Liver (tissue), 9 donors: ENCODE results near the gene FBXO4. TPM values are rescaled to one million over a fixed set of nuclear protein-coding genes. Genes with fewer than 3 reads are reported as not detected.

Experiments
- DNase-seq: peaks from one replicate; pipeline ENCODE4 v3.0.0-alpha.2; 2017; ENCODE audit warnings: low spot score
- H3K27ac ChIP-seq, 2 donors: one replicate each; pipeline ENCODE4 v1.7.0; 2013; ENCODE audit warnings: inconsistent platforms in 2 of 2, low read length in 2 of 2, control low read depth in 1 of 2, low read depth in 1 of 2, mild to moderate bottlenecking in 1 of 2
- H3K27me3 ChIP-seq, 4 donors: one replicate each; pipeline versions ENCODE4 v1.6.1 to v1.7.0; 2013; ENCODE audit warnings: low read length in 3 of 4, inconsistent platforms in 1 of 4, mild to moderate bottlenecking in 1 of 4, moderate library complexity in 1 of 4; ENCODE audit not compliant: control insufficient read depth in 4 of 4, insufficient read depth in 4 of 4
- H3K36me3 ChIP-seq, 4 donors: one replicate each; pipeline versions ENCODE4 v1.6.1 to v1.7.0; 2013; ENCODE audit warnings: low read length in 3 of 4, mild to moderate bottlenecking in 3 of 4, low read depth in 1 of 4, moderate library complexity in 1 of 4; ENCODE audit not compliant: control insufficient read depth in 4 of 4, insufficient read depth in 3 of 4
- H3K4me1 ChIP-seq, 4 donors: one replicate each; pipeline versions ENCODE4 v1.6.1 to v1.7.0; 2013; ENCODE audit warnings: low read length in 3 of 4, mild to moderate bottlenecking in 3 of 4, moderate library complexity in 1 of 4; ENCODE audit not compliant: control insufficient read depth in 4 of 4, insufficient read depth in 4 of 4
- H3K4me3 ChIP-seq, 3 donors: one replicate each; pipeline versions ENCODE4 v1.6.1 to v1.7.0; 2013; ENCODE audit warnings: low read length in 3 of 3, control low read depth in 1 of 3, low read depth in 1 of 3, mild to moderate bottlenecking in 1 of 3
- H3K9ac ChIP-seq, 2 donors: one replicate each; pipeline ENCODE4 v1.7.0; 2013; ENCODE audit warnings: low read length in 2 of 2, mild to moderate bottlenecking in 2 of 2, moderate library complexity in 2 of 2, control low read depth in 1 of 2, low read depth in 1 of 2
- H3K9me3 ChIP-seq, 4 donors: one replicate each; pipeline versions ENCODE4 v1.6.1 to v1.7.0; 2013; ENCODE audit warnings: low read length in 3 of 4; ENCODE audit not compliant: control insufficient read depth in 4 of 4
- ATF3 ChIP-seq: IDR thresholded peaks from 2 replicates; pipeline ENCODE4 v1.6.1; 2016; ENCODE audit warnings: antibody characterized with exemption
- CTCF ChIP-seq: fragments of 150-350 bp; IDR thresholded peaks from 2 replicates; pipeline ENCODE4 v1.5.1; 2017; ENCODE audit warnings: improper control_type of control experiment, low read depth, low read length; ENCODE audit not compliant: missing input control
- EGR1 ChIP-seq, 2 donors: IDR thresholded peaks; 2 replicates each; pipeline ENCODE4 v1.6.1; 2016 to 2018; ENCODE audit warnings: antibody characterized with exemption in 2 of 2, low read depth in 2 of 2
- FOXA1 ChIP-seq: IDR thresholded peaks from 2 replicates; pipeline ENCODE4 v1.6.1; 2016; ENCODE audit warnings: antibody characterized with exemption
- FOXA2 ChIP-seq: IDR thresholded peaks from 2 replicates; pipeline ENCODE4 v1.6.1; 2016; ENCODE audit warnings: antibody characterized with exemption
- GABPA ChIP-seq, 2 donors: IDR thresholded peaks in 1 of 2; conservative IDR thresholded peaks in 1 of 2; 2 replicates each; pipeline ENCODE4 v1.6.1; 2016; ENCODE audit warnings: antibody characterized with exemption in 2 of 2, mild to moderate bottlenecking in 1 of 2, moderate library complexity in 1 of 2
- JUND ChIP-seq, 2 donors: IDR thresholded peaks; 2 replicates each; pipeline ENCODE4 v1.6.1; 2016; ENCODE audit warnings: antibody characterized with exemption in 2 of 2
- MAX ChIP-seq: IDR thresholded peaks from 2 replicates; pipeline ENCODE4 v1.6.1; 2016; ENCODE audit warnings: antibody characterized with exemption
- NR2F2 ChIP-seq: IDR thresholded peaks from 2 replicates; pipeline ENCODE4 v1.6.1; 2016; ENCODE audit warnings: antibody characterized with exemption
- RAD21 ChIP-seq, 2 donors: IDR thresholded peaks; 2 replicates each; pipeline ENCODE4 v1.6.1; 2016; ENCODE audit warnings: antibody characterized with exemption in 2 of 2, mild to moderate bottlenecking in 2 of 2
- REST ChIP-seq: IDR thresholded peaks from 2 replicates; pipeline ENCODE4 v1.6.1; 2016; ENCODE audit warnings: antibody characterized with exemption, mild to moderate bottlenecking
- RXRA ChIP-seq, 2 donors: IDR thresholded peaks; 2 replicates each; pipeline ENCODE4 v1.6.1; 2017 to 2018; ENCODE audit warnings: antibody characterized with exemption in 2 of 2, mild to moderate bottlenecking in 1 of 2
- TAF1 ChIP-seq: conservative IDR thresholded peaks from 2 replicates; pipeline ENCODE4 v1.6.1; 2016; ENCODE audit warnings: antibody characterized with exemption, mild to moderate bottlenecking
- YY1 ChIP-seq: IDR thresholded peaks from 2 replicates; pipeline ENCODE4 v1.6.1; 2016; ENCODE audit warnings: antibody characterized with exemption, mild to moderate bottlenecking
- ZBTB33 ChIP-seq: IDR thresholded peaks from 2 replicates; pipeline ENCODE4 v1.6.1; 2016; ENCODE audit warnings: antibody characterized with exemption
- WGBS: extraction: QIAGEN DNeasy Blood & Tissue Kit; methylation state at CpG from one replicate; pipeline ENCODE4 v1.1.7; 2013; 5-methylcytosine and 5-hydroxymethylcytosine counted together
- polyA plus RNA-seq, 2 donors: library from polyadenylated mRNA; stranded (reverse) in 1 of 2; unstranded in 1 of 2; fragments of 200-250 nt in 1 of 2; fragments of >200 nt in 1 of 2; fragmentation: Nextera tagmentation in 1 of 2; extraction: Ambion mirVana in 1 of 2; gene quantifications; one replicate each; pipeline versions ENCODE4 v1.2.1 to v1.2.3, GENCODE V29; 2013 to 2015
- total RNA-seq, 2 donors: library from RNA; depleted of rRNA; stranded (reverse); fragments of >200 nt; gene quantifications; one replicate each; pipeline ENCODE4 v1.2.3, GENCODE V29; 2014
- donor health status: healthy.
- donor health status: healthy.
- donor health status: healthy.
- donor health status: healthy.
- donor health status: healthy.

Gene FBXO4
- total and polyA plus RNA-seq, 4 donors = 5.6 to 8.8 (median 7.2) TPM

DNA sequence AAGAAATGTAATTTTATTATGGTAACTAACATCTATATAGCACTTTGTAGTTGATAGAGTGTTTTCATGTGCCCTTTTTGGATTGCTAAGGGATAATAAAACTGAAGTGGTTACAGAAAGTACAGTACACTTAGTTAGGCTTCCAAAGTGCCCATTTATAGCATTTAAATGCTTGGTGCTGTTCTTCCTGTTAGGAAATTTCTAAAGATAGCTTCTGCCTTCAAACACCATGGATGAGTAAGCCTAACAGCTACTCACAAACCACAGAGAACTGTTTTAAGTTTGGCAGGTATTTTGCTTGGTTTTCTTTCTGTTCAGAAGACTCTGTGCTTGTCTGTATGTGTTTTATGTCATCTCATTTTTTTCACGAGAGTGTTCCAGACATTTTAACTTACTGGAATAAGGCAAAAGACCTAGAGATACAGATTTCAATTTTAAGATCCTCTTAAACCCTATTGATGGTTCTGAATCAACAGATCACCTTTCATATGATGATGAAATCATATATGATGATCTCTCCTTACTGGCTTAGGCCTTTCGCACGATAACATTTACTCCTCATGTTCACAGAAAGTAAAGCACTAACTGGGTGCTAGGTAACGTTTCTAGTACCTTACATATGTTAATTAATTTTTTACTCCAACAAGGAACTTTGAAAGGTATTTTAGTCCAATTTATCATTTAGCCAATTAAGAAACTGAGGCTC lies 16.6 kb upstream of the FBXO4 start:
- Histone ChIP-seq H3K36me3 (peaks cover 3 to 51% (median 44%) of the 10 kb centered on the region in 4 donors), H3K27ac (no peak overlapping the region), H3K27me3 (no peaks in the 10 kb centered on the region), H3K4me3 (no peak overlapping the region), H3K4me1 (peaks cover 2 to 18% (median 11%) of the 10 kb centered on the region in 4 donors), H3K9me3 (no peaks in the 10 kb centered on the region), H3K9ac (no peak overlapping the region)
- 94% methylated on average over 4 of the region's 4 CpGs for WGBS
- DNase-seq = no peak
- TF ChIP-seq RXRA (IDR thresholded peaks at IDR 0.05) (no peak), TAF1 (no peak), FOXA1 (no peak), CTCF (no peak), GABPA (IDR thresholded peaks at IDR 0.05 in 1 of 2, conservative IDR thresholded peaks at IDR 0.05 in 1 of 2) (no peak), JUND (IDR thresholded peaks at IDR 0.05) (no peak)

DNA sequence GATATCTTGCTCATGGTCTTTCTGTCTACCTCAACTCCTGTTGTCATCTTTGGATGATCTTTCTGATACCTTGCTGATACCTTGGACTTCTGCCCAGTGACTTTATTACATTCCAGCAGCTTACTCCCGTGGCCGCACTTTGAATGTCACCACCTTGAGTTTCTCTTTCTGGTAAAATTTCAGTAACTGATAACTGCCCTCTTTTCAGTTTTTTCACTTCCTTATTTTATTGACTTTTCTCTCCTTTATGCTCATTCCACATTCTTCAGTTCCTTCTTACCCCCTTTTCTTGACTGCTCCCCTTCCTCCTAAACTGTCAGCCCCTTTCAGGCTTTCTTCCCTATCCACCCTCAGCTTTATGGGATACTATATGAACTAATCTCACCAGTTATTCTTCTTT lies 7.0 kb upstream of the FBXO4 start:
- H3K4me1 ChIP-seq = no peaks in the 10 kb centered on the region
- DNase-seq = no peak
- no peaks in the 10 kb centered on the region for H3K9me3 ChIP-seq
- WGBS = 90% methylated on average over 2 of the region's 2 CpGs
- no peak overlapping the region for H3K27ac ChIP-seq
- TF ChIP-seq EGR1 (IDR thresholded peaks at IDR 0.05; ENCODE audit: low read depth in 2 of 2) = no peak
- TF ChIP-seq RAD21 (IDR thresholded peaks at IDR 0.05) = no peak
- no peak for TF ChIP-seq ZBTB33
- TF ChIP-seq FOXA2 = no peak
- TF ChIP-seq GABPA (IDR thresholded peaks at IDR 0.05 in 1 of 2, conservative IDR thresholded peaks at IDR 0.05 in 1 of 2) = no peak
- H3K36me3 ChIP-seq = peaks cover 4 to 48% (median 42%) of the 10 kb centered on the region in 4 donors
- no peak overlapping the region for H3K9ac ChIP-seq
- no peak overlapping the region for H3K4me3 ChIP-seq
- no peaks in the 10 kb centered on the region for H3K27me3 ChIP-seq

DNA sequence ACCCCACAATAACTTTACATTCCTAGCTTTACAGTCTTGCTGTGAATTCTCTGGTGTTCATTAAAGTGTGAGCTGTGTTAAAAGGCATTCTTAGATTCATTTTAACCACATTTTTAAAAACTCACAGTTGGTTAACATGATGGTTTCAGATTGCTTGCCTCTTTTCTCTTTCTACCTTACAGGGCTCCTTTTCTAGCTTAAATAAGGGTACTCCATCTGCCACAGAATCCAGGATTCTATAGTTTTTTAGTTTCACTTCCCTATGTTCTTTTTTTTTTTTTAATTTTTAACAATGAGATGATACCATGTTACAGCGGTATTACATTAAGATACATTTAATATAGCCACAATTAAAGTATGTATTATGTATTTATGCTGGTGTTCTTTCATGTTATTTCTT lies 3.9 kb upstream of the FBXO4 start:
- 98% methylated on average over 1 of the region's 1 CpG for WGBS
- peaks cover 1 to 10% (median 4%) of the 10 kb centered on the region in 4 donors for H3K4me1 ChIP-seq

More for the DNA sequence above, 3.9 kb upstream of the FBXO4 start:
- Histone ChIP-seq H3K9me3 (no peaks in the 10 kb centered on the region), H3K27ac (no peak overlapping the region), H3K9ac (no peak overlapping the region), H3K4me3 (no peak overlapping the region), H3K27me3 (no peaks in the 10 kb centered on the region), H3K36me3 (peaks cover 3 to 36% (median 34%) of the 10 kb centered on the region in 4 donors)
- TF ChIP-seq NR2F2 (no peak), YY1 (no peak), EGR1 (IDR thresholded peaks at IDR 0.05; ENCODE audit: low read depth in 2 of 2) (no peak), FOXA2 (no peak), JUND (IDR thresholded peaks at IDR 0.05) (no peak), MAX (no peak), REST (no peak), FOXA1 (no peak), ATF3 (no peak)
- DNase-seq = no peak
